ENCODE measurements around the gene GUCA2A. TPM values are rescaled to one million over a fixed set of nuclear protein-coding genes. Genes with fewer than 3 reads are reported as not detected.

The GUCA2A gene
- total RNA-seq, 2 donors from 2014 or later = 195 to 959 TPM

DNA sequence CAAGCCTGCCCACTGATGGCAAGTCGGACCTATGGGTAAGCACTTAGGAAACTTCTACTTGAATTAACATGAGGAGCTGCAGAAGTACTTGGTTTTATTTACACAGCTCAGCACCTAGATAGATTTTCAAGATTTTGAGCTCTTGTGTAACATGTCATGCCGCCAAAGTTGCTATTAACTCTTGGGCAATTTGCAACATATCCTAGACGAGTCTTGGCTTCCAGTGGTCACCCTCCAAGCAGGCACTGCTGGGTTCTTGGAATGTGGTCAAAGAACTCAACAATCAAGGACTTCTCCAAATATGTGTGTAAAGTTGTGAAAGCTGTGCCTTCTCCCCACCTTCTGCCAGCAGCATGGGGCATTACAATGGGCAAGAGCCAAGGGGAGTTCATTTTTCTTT is 29.1 kb downstream of the GUCA2A start:
- H3K9ac ChIP-seq (ENCODE audit: low read depth in 2 of 2, low read length in 2 of 2) = no peak overlapping the region
- intact Hi-C loops (cut with DNase I) = no loop called here
- H3K4me1 ChIP-seq = no peaks in the 10 kb centered on the region
- DNase-seq = no peak
- H3K9me3 ChIP-seq = no peaks in the 10 kb centered on the region
- H3K36me3 ChIP-seq = no peaks in the 10 kb centered on the region
- H3K27me3 ChIP-seq = no peaks in the 10 kb centered on the region
- no peak overlapping the region for H3K27ac ChIP-seq
- H3K4me3 ChIP-seq = no peak overlapping the region
- TF ChIP-seq, protein P1, sequence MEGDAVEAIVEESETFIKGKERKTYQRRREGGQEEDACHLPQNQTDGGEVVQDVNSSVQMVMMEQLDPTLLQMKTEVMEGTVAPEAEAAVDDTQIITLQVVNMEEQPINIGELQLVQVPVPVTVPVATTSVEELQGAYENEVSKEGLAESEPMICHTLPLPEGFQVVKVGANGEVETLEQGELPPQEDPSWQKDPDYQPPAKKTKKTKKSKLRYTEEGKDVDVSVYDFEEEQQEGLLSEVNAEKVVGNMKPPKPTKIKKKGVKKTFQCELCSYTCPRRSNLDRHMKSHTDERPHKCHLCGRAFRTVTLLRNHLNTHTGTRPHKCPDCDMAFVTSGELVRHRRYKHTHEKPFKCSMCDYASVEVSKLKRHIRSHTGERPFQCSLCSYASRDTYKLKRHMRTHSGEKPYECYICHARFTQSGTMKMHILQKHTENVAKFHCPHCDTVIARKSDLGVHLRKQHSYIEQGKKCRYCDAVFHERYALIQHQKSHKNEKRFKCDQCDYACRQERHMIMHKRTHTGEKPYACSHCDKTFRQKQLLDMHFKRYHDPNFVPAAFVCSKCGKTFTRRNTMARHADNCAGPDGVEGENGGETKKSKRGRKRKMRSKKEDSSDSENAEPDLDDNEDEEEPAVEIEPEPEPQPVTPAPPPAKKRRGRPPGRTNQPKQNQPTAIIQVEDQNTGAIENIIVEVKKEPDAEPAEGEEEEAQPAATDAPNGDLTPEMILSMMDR (IDR thresholded peaks at IDR 0.05) = no peak

DNA sequence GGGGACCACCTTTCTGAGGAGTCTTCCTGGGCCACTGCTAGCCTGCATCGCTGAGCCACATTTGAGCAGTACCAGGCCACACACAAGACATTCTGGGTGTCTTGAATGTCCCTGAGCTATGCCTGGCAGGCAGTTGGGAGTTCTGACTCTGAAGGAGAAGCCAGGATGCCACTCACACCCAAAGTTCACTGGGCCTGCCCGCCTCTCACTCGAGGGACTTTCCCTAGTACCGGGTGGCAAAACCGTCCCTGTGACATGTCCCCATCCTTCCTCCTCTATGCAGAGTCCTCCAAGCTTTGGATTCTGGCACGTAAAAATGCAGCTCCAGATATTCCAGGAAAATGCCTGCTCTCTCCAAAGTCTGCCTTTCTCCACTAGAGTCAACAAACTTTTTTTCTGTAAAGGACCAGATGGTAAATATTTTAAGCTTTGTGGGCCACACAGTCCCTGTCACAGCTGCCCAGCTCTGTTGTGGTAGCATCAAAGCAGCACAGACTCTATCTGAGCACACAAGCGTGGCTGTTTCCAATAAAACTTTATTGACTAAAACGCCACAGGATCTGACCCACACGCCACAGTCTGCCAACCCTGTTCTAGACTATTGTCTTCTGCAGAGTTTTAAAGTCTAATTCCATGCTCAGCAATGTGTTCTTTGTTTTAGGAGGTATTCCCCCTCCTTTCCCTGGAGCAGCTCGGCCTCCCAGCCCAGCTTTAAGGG is 30.6 kb downstream of the GUCA2A start:
- H3K36me3 ChIP-seq = no peaks in the 10 kb centered on the region
- intact Hi-C loops (cut with DNase I) = no loop called here
- no peaks in the 10 kb centered on the region for H3K9me3 ChIP-seq

DNA sequence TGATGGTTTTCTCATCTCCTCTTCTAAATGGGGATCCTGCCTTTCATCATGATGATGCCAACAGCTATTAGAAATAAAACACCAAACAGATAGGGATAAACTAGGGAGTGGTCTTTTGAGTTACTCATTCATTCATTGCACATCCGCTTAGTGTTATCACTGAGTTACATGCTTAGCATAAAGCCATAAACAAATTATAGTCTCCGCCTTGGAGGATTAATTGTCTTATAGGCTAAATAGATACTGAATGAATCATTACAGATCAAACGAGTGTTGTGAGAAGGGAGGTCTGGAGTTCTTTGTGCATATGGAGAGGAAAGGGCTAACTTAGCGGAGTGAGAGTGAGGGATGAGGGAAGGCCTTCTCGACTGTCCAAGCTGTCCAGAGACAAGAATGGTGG is 31.2 kb downstream of the GUCA2A start:
- intact Hi-C loops (cut with DNase I) = no loop called here
- Histone ChIP-seq H3K9ac (ENCODE audit: low read depth in 2 of 2, low read length in 2 of 2) (no peak overlapping the region), H3K36me3 (no peaks in the 10 kb centered on the region), H3K9me3 (no peaks in the 10 kb centered on the region), H3K27me3 (no peaks in the 10 kb centered on the region), H3K27ac (no peak overlapping the region), H3K4me1 (no peaks in the 10 kb centered on the region), H3K4me3 (no peak overlapping the region)
- no peak for DNase-seq
- TF ChIP-seq, protein P1 (IDR thresholded peaks at IDR 0.05) = no peak

More for the DNA sequence above, 30.6 kb downstream of the GUCA2A start:
- Histone ChIP-seq H3K4me1 (no peaks in the 10 kb centered on the region), H3K4me3 (no peak overlapping the region), H3K27me3 (no peaks in the 10 kb centered on the region), H3K27ac (no peak overlapping the region), H3K9ac (ENCODE audit: low read depth in 2 of 2, low read length in 2 of 2) (no peak overlapping the region)
- TF ChIP-seq, protein P1 (IDR thresholded peaks at IDR 0.05) = no peak
- DNase-seq = no peak

DNA sequence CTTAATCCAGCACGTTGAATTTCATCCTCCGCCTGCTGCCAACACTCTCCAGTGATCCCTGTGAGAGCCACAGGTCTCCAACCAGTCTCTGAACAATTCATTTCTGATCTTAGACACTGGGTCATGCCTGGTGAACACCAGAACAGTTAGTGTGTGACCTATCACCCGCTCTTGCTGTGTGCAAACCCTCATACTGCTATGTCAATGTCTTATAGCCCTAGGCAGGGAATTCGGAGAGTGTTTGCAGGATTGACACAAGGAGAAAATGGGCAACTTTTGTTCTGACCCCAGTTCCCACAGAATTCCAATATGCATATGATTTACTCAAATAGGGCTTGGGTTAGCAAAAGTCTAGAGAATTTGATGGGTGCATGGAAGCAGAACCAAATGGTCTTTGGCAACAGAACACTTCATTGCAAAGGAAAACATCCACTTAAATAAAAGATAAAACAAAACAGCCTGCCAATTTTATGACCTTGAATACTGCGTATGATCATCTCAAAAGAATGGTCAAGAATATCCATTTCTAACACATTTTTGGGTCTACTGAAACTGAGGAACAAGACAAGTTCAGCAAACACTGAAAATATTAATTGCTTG is 34.4 kb downstream of the GUCA2A start:
- TF ChIP-seq, protein P1 (IDR thresholded peaks at IDR 0.05) = no peak
- no peaks in the 10 kb centered on the region for H3K36me3 ChIP-seq
- no peaks in the 10 kb centered on the region for H3K27me3 ChIP-seq
- DNase-seq = no peak
- intact Hi-C loops (cut with DNase I) = no loop called here
- no peaks in the 10 kb centered on the region for H3K9me3 ChIP-seq
- H3K4me3 ChIP-seq = no peak overlapping the region
- no peak overlapping the region for H3K9ac ChIP-seq (ENCODE audit: low read depth in 2 of 2, low read length in 2 of 2)
- H3K4me1 ChIP-seq = no peaks in the 10 kb centered on the region
- no peak overlapping the region for H3K27ac ChIP-seq

DNA sequence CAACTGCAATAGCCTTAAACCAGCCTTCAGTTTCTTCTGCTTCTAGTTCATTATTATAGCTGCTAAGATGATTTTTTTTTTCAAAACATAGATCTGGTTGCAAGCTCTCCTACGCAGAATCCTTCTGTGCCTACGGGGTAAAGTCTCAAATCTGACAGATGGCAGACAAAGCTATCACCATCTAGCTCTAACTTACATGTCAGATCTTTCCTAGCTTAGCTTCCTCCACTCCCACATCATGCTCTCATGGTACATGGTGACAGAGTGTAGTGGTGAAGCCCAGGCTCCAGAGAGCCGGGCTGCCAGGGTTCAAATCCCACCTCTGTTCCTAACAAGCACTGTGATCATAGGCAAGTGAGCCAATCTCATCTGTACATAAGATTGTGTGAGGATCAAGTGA is 35.6 kb downstream of the GUCA2A start:
- Histone ChIP-seq H3K4me1 (no peaks in the 10 kb centered on the region), H3K27ac (no peak overlapping the region), H3K27me3 (no peaks in the 10 kb centered on the region), H3K9ac (ENCODE audit: low read depth in 2 of 2, low read length in 2 of 2) (no peak overlapping the region), H3K9me3 (no peaks in the 10 kb centered on the region), H3K4me3 (no peak overlapping the region), H3K36me3 (no peaks in the 10 kb centered on the region)
- TF ChIP-seq, protein P1 (IDR thresholded peaks at IDR 0.05) = no peak
- no peak for DNase-seq
- intact Hi-C loops (cut with DNase I) = no loop called here
